22Rv1 (cell line): Measurements from ENCODE around the gene INTS13.
"Not testable (repeated sequence)": the region's sequence is repeated elsewhere in the genome, so short reads cannot be mapped to it uniquely, and the experiment has no call there.

Experiments used
- H3K27ac ChIP-seq: fragments of 450-650 bp; 2 replicates; pipeline ENCODE4 v1.5.1; 2017
- CTCF ChIP-seq: fragments of 450-650 bp; IDR thresholded peaks from 2 replicates; pipeline ENCODE4 v1.5.1; 2017; ENCODE audit warnings: mild to moderate bottlenecking
- ZFX ChIP-seq: fragments of 450-650 bp; IDR thresholded peaks from 2 replicates; pipeline ENCODE4 v1.6.1; 2017; ENCODE audit warnings: antibody characterized with exemption, borderline replicate concordance

The INTS13 gene

GRCh38 chr12:26867080-26867479 is 70.7 kb downstream of the INTS13 start:
- TF ChIP-seq ZFX, result no peak
- no peak for TF ChIP-seq CTCF
- H3K27ac ChIP-seq, result no peak overlapping the region

DNA sequence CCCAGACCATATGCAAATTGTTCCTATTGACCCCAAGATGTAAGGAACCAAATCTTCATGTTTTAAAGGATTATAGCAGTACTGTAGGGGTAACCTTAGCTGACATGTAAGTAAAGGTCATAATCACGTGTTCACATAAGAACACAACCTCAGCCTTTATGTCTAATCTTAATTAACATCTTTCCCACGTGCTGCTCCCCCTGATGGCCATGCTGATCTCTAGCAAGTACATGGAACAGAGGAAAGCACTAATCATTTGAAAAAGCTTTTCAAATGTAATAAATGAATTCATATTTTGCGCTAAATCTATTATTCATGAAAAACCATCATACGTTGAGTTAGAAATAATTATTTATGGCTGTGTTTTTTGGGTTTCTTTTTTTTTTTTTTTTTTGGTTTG is 74.3 kb downstream of the INTS13 start:
- H3K27ac ChIP-seq, result no peak overlapping the region
- TF ChIP-seq CTCF (peak; percentile 52; the same call in 1 of the 2 replicates), ZFX (no peak)

GRCh38 chr12:26862787-26863186 is 75.0 kb downstream of the INTS13 start:
- not testable (repeated sequence) for H3K27ac ChIP-seq

- no peak overlapping the region for H3K27ac ChIP-seq
- TF ChIP-seq ZFX, result no peak
- no peak for TF ChIP-seq CTCF
These were observed 76.1 kb downstream of the INTS13 start for GRCh38 chr12:26861690-26862089.

- no peak for TF ChIP-seq ZFX
- TF ChIP-seq CTCF, result no peak
- H3K27ac ChIP-seq, result no peak overlapping the region
These were observed 80.2 kb downstream of the INTS13 start for GRCh38 chr12:26857465-26858176.

DNA sequence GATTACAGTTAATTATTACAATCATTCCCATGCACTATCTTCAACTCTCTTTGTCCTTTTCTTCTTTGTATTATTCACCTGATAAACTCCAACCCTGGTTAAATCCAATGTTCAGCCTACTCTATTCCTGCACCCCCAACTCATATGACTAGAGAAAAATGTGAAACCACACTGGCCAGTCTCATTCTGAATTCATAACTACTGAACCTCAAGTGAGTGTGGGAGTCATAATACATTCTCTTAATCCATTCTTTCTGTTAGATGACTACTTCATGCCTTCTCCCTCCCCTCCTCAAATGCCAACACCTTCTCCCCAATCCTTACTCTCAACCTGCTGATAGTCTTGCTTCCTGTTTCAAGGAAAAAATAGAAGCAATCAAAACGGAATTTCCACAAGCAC is 82.4 kb downstream of the INTS13 start:
- TF ChIP-seq CTCF (no peak), ZFX (no peak)
- no peak overlapping the region for H3K27ac ChIP-seq
